Stimulated activated CD4-positive, alpha-beta T cell treated with anti-CD3 and anti-CD28 coated beads, Interleukin-4, amount 100 ng/mL, for 24 hours (primary cell): ENCODE results near the gene PSAPL1.

ENCODE experiments used
- DNase-seq: peaks from one replicate; pipeline ENCODE4 v3.0.0-alpha.2; 2020

PSAPL1 gene

GRCh38 chr4:7395645-7396044 lies 39.1 kb downstream of the PSAPL1 start:
- DNase-seq = no peak

GRCh38 chr4:7394681-7395451 lies 39.9 kb downstream of the PSAPL1 start:
- no peak for DNase-seq

- DNase-seq = no peak
Measured at GRCh38 chr4:7393601-7394575, 40.8 kb downstream of the PSAPL1 start.

GRCh38 chr4:7392438-7393421 lies 42.0 kb downstream of the PSAPL1 start:
- no peak for DNase-seq

- DNase-seq = no peak
Measured at GRCh38 chr4:7391637-7392437, 42.9 kb downstream of the PSAPL1 start.

GRCh38 chr4:7390906-7391636 lies 43.7 kb downstream of the PSAPL1 start:
- DNase-seq = no peak

- no peak for DNase-seq
Measured at GRCh38 chr4:7390336-7390735, 44.4 kb downstream of the PSAPL1 start.

- DNase-seq = no peak
Measured at GRCh38 chr4:7389719-7390118, 45.0 kb downstream of the PSAPL1 start.

- no peak for DNase-seq
Measured at GRCh38 chr4:7389101-7389701, 45.5 kb downstream of the PSAPL1 start.

GRCh38 chr4:7388627-7389026 lies 46.1 kb downstream of the PSAPL1 start:
- DNase-seq = no peak

GRCh38 chr4:7387925-7388324 lies 46.8 kb downstream of the PSAPL1 start:
- DNase-seq = no peak

GRCh38 chr4:7384929-7385890 lies 49.5 kb downstream of the PSAPL1 start:
- no peak for DNase-seq

- no peak for DNase-seq
Measured at GRCh38 chr4:7384003-7384928, 50.5 kb downstream of the PSAPL1 start.

GRCh38 chr4:7383266-7383665 lies 51.5 kb downstream of the PSAPL1 start:
- no peak for DNase-seq

- no peak for DNase-seq
Measured at GRCh38 chr4:7382634-7383014, 52.1 kb downstream of the PSAPL1 start.

- DNase-seq = no peak
Measured at GRCh38 chr4:7381890-7382633, 52.7 kb downstream of the PSAPL1 start.

- no peak for DNase-seq
Measured at GRCh38 chr4:7381221-7381889, 53.4 kb downstream of the PSAPL1 start.
